ENCODE data around the gene ENO4. TPM values are rescaled to one million over a fixed set of nuclear protein-coding genes. Genes with fewer than 3 reads are reported as not detected.
A peak's percentile ranks its signal among the peaks of the same experiment; 100 is the strongest.

Gene ENO4, protein sequence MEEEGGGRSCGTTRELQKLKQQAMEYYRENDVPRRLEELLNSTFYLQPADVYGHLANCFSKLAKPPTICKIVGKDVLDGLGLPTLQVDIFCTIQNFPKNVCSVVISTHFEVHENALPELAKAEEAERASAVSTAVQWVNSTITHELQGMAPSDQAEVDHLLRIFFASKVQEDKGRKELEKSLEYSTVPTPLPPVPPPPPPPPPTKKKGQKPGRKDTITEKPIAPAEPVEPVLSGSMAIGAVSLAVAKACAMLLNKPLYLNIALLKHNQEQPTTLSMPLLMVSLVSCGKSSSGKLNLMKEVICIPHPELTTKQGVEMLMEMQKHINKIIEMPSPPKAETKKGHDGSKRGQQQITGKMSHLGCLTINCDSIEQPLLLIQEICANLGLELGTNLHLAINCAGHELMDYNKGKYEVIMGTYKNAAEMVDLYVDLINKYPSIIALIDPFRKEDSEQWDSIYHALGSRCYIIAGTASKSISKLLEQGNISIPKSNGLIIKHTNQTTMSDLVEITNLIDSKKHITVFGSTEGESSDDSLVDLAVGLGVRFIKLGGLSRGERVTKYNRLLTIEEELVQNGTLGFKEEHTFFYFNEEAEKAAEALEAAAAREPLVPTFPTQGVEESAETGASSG
- 0.13 TPM in 1 of 2 replicates, not detected in the other for total RNA-seq (2014; rRNA removed; shearing (Covaris generic))

- DNase-seq (ENCODE audit: low spot score) = peak; percentile 73
Observed at GRCh38 chr10:116849248-116850057, at the start of gene ENO4. ENO4 (plus strand) TSS chr10:116849499; CDS start chr10:116849567, 68 bp downstream.

DNA sequence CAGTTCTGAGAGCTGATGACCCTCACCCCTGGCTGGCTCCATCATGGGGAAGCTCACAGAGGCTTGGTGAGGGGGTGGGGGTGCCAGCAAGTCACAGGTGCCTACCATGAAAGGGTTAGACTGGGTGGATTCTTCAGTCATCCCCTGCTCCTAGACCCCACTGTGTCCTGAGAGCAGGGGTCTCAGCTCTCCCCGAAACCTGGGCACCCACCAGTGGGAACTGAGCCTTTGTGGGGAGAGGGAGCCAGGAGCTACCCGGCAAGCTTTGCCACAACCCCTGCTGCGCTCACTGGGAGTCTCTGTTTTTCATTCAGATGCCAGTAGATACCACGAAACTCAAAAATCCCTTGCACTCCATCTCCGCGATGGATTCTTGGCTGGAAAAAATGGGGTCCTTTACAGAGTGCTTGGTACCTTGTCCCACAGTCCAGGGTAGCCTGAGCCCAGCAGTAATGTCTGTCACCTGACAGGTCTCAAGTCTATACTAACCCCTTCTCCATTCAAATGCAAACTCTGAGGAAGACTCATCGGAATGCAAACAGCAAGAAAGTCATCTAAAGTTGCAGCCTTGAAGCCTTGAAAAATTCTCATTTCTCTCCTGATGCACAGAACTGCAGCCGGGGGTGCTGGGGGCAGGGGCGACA is 48.9 kb upstream of the ENO4 start:
- DNase-seq (ENCODE audit: low spot score) = no peak

- no peak for DNase-seq (ENCODE audit: low spot score)
Observed at GRCh38 chr10:116801658-116802057, 47.6 kb upstream of the ENO4 start.

DNA sequence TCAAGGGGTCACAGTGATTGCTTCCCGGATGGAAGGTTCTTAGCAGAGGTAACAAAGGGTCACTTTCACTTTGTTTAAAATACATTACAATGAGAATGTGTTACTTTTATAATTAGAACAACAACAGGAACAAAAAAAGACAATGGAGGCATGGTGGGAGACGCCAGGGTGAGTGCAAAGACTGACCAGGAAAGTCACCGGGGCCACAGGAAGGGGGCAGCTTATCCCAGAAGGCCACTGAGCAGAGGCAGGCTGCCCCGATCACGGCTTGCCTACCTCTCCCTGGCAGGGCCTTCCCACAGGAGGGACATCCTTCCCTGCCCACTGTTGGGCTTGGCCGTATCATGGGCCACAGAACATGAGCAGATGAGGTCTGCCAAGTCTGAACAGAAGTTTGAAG is 46.8 kb upstream of the ENO4 start:
- DNase-seq (ENCODE audit: low spot score) = no peak

- no peak for DNase-seq (ENCODE audit: low spot score)
Observed at GRCh38 chr10:116802876-116803275, 46.4 kb upstream of the ENO4 start.

DNA sequence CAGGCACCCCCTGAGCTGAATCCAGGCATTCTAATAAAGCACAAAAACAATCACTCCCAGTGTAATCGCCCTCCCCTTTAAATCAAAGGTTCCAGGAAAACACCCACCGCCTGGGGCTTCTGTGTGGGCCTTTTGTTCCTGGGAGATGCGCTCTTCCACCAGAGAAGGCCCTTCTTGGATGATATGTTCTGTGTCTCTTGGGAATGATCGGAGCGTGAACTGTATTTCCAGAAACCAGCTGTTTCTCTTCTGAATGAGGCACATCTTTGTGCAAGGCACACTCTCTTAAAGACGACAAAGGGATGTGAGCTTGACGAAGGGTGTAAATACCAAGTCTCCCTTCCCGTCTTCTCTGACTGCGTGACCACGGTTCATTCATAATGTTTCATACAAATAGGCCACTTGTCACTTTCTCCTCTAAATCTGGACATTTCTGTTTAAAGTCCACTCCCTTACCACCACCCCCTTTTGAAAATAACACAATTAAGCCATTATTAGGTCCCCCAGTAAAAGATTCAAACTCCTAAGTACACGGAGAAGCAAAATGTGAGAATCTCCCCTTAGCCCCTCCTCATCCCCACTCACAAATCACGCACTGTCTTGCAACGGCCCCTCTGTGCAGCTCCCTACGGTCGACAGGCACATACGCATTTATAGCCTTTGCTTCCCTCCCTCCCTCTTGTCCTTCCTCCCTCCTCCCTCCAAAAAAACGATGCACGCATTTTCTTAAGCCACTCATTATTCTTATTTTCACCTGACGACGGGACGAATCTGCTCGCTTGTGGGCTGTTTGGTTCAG is 45.6 kb upstream of the ENO4 start:
- DNase-seq (ENCODE audit: low spot score) = no peak

DNA sequence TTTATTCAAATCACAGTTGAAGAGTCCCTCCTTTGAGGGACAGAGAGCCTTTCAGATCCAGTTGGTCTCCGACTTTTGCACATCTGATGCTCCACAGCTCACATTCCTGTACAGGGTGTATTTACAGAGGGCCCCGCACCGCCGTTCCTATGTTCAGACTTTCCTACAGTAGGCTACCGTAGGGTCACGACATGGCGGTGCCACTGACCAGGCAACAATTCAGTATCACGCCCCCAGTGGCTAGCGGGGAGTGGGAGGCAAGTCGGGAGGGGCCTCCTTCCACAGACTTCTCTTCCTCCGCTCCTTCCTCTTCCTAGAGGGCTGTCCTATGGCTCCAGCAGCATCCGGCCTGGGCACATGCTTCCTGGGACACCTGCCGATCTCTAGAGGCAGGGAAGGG is 40.6 kb upstream of the ENO4 start:
- DNase-seq (ENCODE audit: low spot score) = no peak

- peak; percentile 38 for DNase-seq (ENCODE audit: low spot score)
Observed at GRCh38 chr10:116809483-116810119, 39.7 kb upstream of the ENO4 start.

- no peak for DNase-seq (ENCODE audit: low spot score)
Observed at GRCh38 chr10:116810120-116810500, 39.2 kb upstream of the ENO4 start.

DNA sequence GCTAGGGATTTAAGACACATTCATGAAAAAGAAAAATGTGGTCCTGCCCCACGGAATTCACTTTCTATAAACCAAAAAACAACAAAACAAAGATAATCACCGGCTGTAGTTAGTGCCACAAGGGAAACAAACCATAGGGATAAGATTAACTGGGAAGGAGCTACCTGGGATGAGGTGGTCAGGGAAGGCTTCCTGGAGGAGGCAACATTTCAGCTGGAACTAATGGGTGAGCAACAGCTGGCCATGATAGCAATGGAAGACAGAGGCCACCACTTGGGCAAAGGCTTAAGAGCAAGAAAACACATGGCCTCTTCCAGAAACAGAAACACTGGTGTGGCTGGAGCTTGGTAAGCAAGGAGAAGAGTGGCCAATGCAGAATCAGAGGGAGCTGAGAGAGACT is 38.4 kb upstream of the ENO4 start:
- no peak for DNase-seq (ENCODE audit: low spot score)

GRCh38 chr10:116811691-116812090 is 37.6 kb upstream of the ENO4 start:
- DNase-seq (ENCODE audit: low spot score) = no peak

- DNase-seq (ENCODE audit: low spot score) = no peak
Observed at GRCh38 chr10:116815641-116816415, 33.5 kb upstream of the ENO4 start.

GRCh38 chr10:116817178-116817577 is 32.1 kb upstream of the ENO4 start:
- DNase-seq (ENCODE audit: low spot score) = no peak

- no peak for DNase-seq (ENCODE audit: low spot score)
Observed at GRCh38 chr10:116817780-116818343, 31.4 kb upstream of the ENO4 start.

GRCh38 chr10:116819999-116820677 is 29.2 kb upstream of the ENO4 start:
- DNase-seq (ENCODE audit: low spot score) = no peak

DNA sequence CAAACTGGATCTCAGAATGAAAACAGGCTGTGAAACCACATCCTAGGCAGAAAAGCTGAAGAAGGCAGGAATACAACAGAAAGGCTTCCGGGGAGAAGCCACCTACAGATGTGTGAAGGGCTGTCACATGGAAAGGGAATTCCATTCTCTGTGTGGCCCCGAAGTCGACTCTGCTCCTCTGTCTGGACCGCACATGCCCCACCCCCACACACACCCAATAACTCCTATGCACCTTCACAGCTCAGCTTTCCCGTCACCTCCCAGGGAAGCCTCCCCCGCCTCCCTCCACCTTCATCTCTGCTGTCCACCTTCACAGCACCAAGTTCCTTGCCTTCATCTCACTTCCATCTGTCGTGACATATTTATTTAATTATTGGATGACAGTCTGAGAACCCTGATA is 23.4 kb upstream of the ENO4 start:
- DNase-seq (ENCODE audit: low spot score) = no peak

DNA sequence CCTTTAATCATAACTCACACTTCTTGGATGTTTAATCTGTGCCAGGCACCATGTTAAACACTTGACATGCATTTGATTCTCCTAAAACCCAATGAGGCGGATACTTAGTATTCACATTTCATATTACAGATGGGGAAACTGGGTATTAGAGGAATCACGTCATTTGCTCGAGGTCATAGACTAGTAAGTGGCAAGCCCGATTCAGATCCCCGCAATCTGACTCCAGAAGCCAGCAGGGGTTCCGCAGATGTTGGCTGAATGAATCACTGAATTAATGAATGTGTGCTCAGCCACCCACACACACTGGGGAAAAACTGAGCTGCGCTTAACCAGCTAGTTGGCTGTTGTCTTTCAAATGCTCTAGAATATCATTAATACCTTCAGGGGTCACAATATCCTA is 22.5 kb upstream of the ENO4 start:
- no peak for DNase-seq (ENCODE audit: low spot score)

- DNase-seq (ENCODE audit: low spot score) = no peak
Observed at GRCh38 chr10:116827214-116827671, 22.1 kb upstream of the ENO4 start.

DNA sequence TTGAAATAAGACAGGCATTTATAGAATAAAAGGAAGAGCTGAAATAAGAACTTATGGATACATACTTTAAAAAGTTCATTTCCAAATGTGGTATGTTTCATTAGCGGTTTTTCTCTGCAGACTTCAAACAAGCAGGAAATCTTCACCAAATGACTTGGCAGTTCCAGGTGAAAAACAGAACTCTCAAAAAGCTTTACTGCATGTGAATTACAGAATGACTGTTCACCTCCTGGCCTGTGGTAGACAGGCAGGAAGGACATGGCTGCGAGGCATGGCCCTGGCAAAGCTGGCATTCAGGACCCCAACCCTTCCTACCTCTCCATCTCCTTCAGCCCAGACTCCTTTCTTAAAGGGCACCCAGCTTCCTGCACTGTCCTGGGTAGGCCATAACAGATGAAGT is 21.2 kb upstream of the ENO4 start:
- DNase-seq (ENCODE audit: low spot score) = no peak
